Activated CD4-positive, alpha-beta memory T cell treated with anti-CD3 and anti-CD28 coated beads for 36 hours (primary cell): Measurements from ENCODE around the gene UFC1. TPM values are rescaled to one million over a fixed set of nuclear protein-coding genes. Genes with fewer than 3 reads are reported as not detected.
"Not testable (repeated sequence)": the region's sequence is repeated elsewhere in the genome, so short reads cannot be mapped to it uniquely, and the experiment has no call there.

Experiments
- CTCF ChIA-PET: fragments of 350-600 bp; sonication (Branson Sonifier 250); formaldehyde crosslinking; loops from one replicate; lab custom pipeline; 2021; ENCODE audit warnings: antibody characterized with exemption, inconsistent platforms; lab: Charles Lee
- POLR2A ChIA-PET: fragments of 350-600 bp; sonication (Branson Sonifier 250); formaldehyde crosslinking; loops from one replicate; lab custom pipeline; 2021; ENCODE audit warnings: antibody characterized with exemption; lab: Charles Lee
- DNase-seq: peaks from one replicate; pipeline ENCODE4 v3.0.0-alpha.2; 2020
- H3K27ac Mint-ChIP-seq: one replicate; pipeline ENCODE4 v1.8.0; 2021; ENCODE audit warnings: mixed read lengths
- H3K27me3 Mint-ChIP-seq: one replicate; pipeline ENCODE4 v1.8.0; 2021; ENCODE audit warnings: mixed read lengths
- H3K36me3 Mint-ChIP-seq: one replicate; pipeline ENCODE4 v1.8.0; 2021; ENCODE audit warnings: mixed read lengths
- H3K4me1 Mint-ChIP-seq: one replicate; pipeline ENCODE4 v1.8.0; 2021; ENCODE audit warnings: low read depth, mixed read lengths
- H3K4me3 Mint-ChIP-seq: one replicate; pipeline ENCODE4 v1.8.0; 2021; ENCODE audit warnings: mild to moderate bottlenecking, mixed read lengths
- H3K9me3 Mint-ChIP-seq: one replicate; pipeline ENCODE4 v1.8.0; 2021; ENCODE audit warnings: mixed read lengths
- intact Hi-C: fragments of 100-400 bp; cut with micrococcal nuclease; formaldehyde crosslinking; loops from one replicate; pipeline ENCODE4 v1.15.1; 2023
- total RNA-seq, 2 experiments: library from RNA; stranded (reverse); gene quantifications; one replicate each; pipeline ENCODE4 v1.2.3, GENCODE V29; 2021

Gene UFC1
- 10 to 100 TPM; 87.7 to 91.0 TPM for total RNA-seq

DNA sequence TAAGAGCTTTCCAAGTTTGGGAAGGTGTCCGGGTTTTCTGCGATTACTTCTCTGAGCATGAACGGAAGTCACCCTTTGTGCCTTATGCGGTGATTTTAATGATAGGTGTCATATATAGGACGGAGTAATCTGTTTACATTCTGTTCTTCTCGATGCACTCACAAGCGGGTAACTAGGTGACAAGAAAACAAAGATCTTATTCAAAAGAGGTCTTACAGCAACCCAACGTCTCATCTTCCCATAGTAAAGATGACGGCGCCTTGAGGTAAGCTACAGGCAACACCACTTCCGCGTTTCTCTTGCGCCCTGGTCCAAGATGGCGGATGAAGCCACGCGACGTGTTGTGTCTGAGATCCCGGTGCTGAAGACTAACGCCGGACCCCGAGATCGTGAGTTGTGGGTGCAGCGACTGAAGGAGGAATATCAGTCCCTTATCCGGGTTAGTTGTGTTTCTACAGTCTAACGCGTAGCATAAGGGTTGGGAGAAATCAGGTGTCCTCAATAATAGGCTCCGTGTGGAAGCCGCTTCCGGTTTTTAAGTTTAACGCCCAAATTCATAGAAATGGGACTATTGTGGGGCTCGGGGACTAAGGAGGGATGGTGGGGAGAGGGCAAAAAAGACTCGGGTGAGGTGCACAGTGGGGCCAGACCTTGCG, at the start of gene UFC1:
TSS of gene UFC1 (plus strand) at position 297 of the 656 bp plus-strand sequence. CDS start at position 317, 20 bp downstream.
- H3K4me3 Mint-ChIP-seq = peak within 1 kb of the TSS; percentile 86
- intact Hi-C loops = loop anchor here (1.0 kb wide), 2 partner anchors 22 to 36 kb away; partner anchors contain the start of genes DEDD, NIT1 and PFDN2
- CTCF ChIA-PET = interaction anchor here (0.9 to 3.6 kb wide), 7 partner anchors 12 to 228 kb away, joined by 3 to 23 read pairs (median 4); partner anchors contain the start of genes B4GALT3, DEDD and PPOX
- DNase-seq = peak; percentile 88
- H3K9me3 Mint-ChIP-seq = no peaks in the 10 kb centered on the region
- H3K27me3 Mint-ChIP-seq = no peaks in the 10 kb centered on the region
- POLR2A ChIA-PET = interaction anchor here (0.7 to 2.6 kb wide), 7 partner anchors 13 to 108 kb away, joined by 4 to 16 read pairs (median 5); partner anchors contain the start of genes B4GALT3, DEDD, PPOX and USF1
- peak within 1 kb of the TSS; percentile 97 for H3K27ac Mint-ChIP-seq
- peaks cover 19% of the 10 kb centered on the region for H3K4me1 Mint-ChIP-seq
- peaks cover 18% of the 10 kb centered on the region for H3K36me3 Mint-ChIP-seq

DNA sequence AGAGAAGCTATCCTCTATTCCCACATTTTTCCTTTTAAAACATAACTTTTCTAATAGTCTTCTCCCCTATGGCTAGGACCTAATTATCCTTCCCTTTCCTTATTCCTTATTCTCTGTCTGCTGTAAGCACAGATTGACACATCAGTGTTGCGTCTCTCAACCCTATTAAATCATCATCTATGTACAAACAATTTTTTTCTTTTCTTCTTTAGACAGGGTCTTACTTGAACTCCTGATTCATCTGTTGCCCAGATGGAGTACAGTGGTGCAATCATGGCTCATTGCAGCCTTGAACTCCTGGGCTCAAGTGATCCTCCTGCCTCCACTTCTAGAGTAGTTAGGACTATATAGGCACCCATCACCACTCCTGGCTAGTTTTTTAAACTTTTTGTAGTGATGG, 47.3 kb upstream of the UFC1 start:
- intact Hi-C loops = no loop called here
- Mint-ChIP-seq H3K36me3 (peaks cover 19% of the 10 kb centered on the region), H3K27me3 (no peaks in the 10 kb centered on the region), H3K9me3 (no peaks in the 10 kb centered on the region), H3K4me3 (no peak overlapping the region), H3K4me1 (peaks cover 25% of the 10 kb centered on the region), H3K27ac (peak overlapping the region; percentile 0)
- ChIA-PET CTCF (interaction anchor here (1.2 kb wide), 1 partner anchor 8 kb away, joined by 4 read pairs; the partner anchor contains the start of gene KLHDC9), POLR2A (no interaction called here)
- no peak for DNase-seq

DNA sequence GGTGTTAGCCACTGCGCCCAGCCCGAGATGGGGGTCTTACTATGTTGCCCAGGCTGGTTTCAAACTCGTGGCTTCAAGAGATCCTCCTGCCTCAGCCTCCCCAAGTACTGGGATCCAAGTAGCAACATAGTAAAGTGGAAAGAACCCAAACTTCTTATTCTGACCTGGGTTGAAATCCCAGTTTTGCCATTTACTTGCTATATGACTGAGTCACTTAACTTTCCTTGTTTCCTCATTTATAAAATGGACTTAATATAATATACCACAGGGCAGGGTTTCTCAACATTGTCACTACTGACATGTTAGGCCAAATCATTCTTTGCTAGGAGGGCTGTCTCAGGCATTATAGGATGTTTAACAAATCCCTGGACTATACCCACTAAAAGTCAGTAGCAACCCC, 42.7 kb upstream of the UFC1 start:
- intact Hi-C loops = no loop called here
- CTCF ChIA-PET = interaction anchor here (1.2 kb wide), 1 partner anchor 13 kb away, joined by 8 read pairs; the partner anchor contains the start of gene KLHDC9
- Mint-ChIP-seq H3K9me3 (no peaks in the 10 kb centered on the region), H3K4me1 (peaks cover 54% of the 10 kb centered on the region), H3K36me3 (peaks cover 18% of the 10 kb centered on the region), H3K27ac (no peak overlapping the region), H3K27me3 (no peaks in the 10 kb centered on the region), H3K4me3 (no peak overlapping the region)
- DNase-seq = no peak
- POLR2A ChIA-PET = interaction anchor here (0.6 kb wide), 1 partner anchor 17 kb away, joined by 3 read pairs; no protein-coding TSS in a partner anchor

DNA sequence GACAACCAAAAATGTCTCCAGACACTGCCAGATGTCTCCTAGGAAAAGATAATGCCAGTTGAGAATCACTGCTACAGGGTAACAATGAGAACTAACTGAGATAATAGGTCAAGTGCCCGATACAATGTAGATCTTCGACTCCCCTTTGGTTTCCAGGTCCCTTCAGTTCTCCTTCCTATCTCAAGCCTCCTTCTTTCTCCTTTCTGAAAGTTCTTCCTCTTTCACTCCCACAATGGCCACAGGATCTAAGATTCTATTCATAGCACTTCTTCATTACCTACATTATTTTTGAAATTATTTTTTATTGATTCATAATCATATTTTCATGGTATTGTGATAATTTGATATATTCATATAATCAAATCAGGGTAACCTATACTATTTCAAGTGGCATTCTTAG, 42.3 kb upstream of the UFC1 start:
- ChIA-PET CTCF (interaction anchor here (1.1 to 1.2 kb wide), 2 partner anchors 14 to 161 kb away, joined by 3 to 8 read pairs; partner anchors contain the start of gene KLHDC9), POLR2A (no interaction called here)
- Mint-ChIP-seq H3K36me3 (peaks cover 18% of the 10 kb centered on the region), H3K4me1 (peaks cover 56% of the 10 kb centered on the region), H3K27ac (no peak overlapping the region), H3K9me3 (no peaks in the 10 kb centered on the region), H3K4me3 (no peak overlapping the region), H3K27me3 (no peaks in the 10 kb centered on the region)
- no peak for DNase-seq
- intact Hi-C loops = no loop called here

DNA sequence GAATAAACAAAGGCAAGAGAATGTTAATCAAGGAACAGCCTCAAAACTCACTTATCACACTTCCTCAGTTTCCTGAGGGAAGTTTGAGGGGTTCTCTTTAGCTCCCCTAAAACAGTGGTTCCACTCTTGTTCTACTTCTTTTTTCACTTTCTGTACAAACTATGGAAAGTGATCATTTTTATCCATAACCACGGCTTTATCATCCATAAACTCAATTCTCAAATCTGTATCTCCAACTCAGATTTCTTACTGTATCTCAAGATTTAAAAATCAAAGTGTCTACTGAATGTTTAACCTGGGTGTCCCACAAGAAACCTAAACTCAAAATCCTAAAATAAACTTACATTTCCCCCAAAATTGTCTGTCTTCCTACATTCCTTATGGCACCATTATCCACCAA, 39.9 kb upstream of the UFC1 start:
- H3K27me3 Mint-ChIP-seq = no peaks in the 10 kb centered on the region
- no peak overlapping the region for H3K4me3 Mint-ChIP-seq
- H3K4me1 Mint-ChIP-seq = peaks cover 61% of the 10 kb centered on the region
- no peaks in the 10 kb centered on the region for H3K9me3 Mint-ChIP-seq
- intact Hi-C loops = loop anchor here (2.0 kb wide), 1 partner anchor 13 kb away; no protein-coding TSS in a partner anchor
- DNase-seq = no peak
- CTCF ChIA-PET = interaction anchor here (1.1 kb wide), 1 partner anchor 17 kb away, joined by 3 read pairs; no protein-coding TSS in a partner anchor
- H3K27ac Mint-ChIP-seq = peak overlapping the region; percentile 84
- POLR2A ChIA-PET = interaction anchor here (1.4 kb wide), 1 partner anchor 68 kb away, joined by 4 read pairs; the partner anchor contains the start of gene USF1
- H3K36me3 Mint-ChIP-seq = peaks cover 22% of the 10 kb centered on the region

DNA sequence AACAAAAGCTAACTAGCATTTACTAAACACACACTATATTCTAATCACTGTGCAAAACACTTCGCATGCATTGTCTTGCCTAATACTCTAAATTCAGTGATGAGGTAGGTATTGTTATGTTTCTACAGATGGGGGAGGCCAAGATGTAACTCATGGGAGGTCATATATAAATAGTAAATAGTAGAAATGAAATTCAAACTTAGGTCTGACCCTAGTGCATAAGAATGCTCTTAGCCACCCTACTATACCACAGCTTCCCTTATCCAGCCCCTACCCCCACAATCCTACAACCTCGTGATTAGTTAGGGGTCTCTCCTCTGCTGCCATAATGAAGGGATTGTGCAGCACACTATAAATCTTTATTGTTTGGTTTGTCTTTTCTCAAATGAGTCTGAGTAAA, 39.2 kb upstream of the UFC1 start:
- ChIA-PET POLR2A (interaction anchor here (1.3 to 1.4 kb wide), 2 partner anchors 15 to 69 kb away, joined by 4 to 5 read pairs; partner anchors contain the start of gene USF1), CTCF (interaction anchor here (1.1 kb wide), 1 partner anchor 18 kb away, joined by 3 read pairs; no protein-coding TSS in a partner anchor)
- H3K27ac Mint-ChIP-seq = peak overlapping the region; percentile 84
- H3K4me1 Mint-ChIP-seq = peaks cover 64% of the 10 kb centered on the region
- H3K36me3 Mint-ChIP-seq = peaks cover 21% of the 10 kb centered on the region
- H3K9me3 Mint-ChIP-seq = no peaks in the 10 kb centered on the region
- intact Hi-C loops = loop anchor here (2.0 kb wide), 1 partner anchor 14 kb away; no protein-coding TSS in a partner anchor
- no peak for DNase-seq
- H3K4me3 Mint-ChIP-seq = no peak overlapping the region
- no peaks in the 10 kb centered on the region for H3K27me3 Mint-ChIP-seq

DNA sequence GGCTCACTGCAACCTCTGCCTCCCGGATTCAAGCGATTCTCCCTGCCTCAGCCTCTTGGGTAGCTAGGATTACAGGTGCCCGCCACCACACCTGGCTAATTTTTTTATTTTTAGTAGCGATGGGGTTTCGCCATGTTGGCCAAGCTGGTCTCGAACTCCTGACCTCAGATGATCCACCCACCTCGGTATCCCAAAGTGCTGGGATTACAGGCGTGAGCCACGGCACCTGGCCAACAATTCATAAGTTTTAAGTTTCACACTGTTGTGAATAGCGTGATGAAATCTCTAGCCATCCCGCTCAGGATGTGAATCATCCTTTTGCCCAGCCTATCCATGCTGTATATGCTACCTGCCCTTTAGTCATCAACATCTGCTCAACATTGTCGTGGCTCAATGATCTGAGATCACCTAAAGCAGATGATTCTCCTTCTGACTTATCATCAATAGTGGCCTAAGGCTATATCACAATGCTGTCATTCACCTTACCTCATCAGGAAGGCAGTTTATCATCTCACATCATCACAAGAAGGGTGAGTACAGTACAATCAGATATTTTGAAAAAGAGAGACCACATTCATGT, 38.6 kb upstream of the UFC1 start:
- Mint-ChIP-seq H3K9me3 (no peaks in the 10 kb centered on the region), H3K27me3 (no peaks in the 10 kb centered on the region), H3K4me3 (peak overlapping the region; percentile 93), H3K36me3 (peaks cover 26% of the 10 kb centered on the region), H3K4me1 (peaks cover 68% of the 10 kb centered on the region), H3K27ac (peak overlapping the region; percentile 84)
- POLR2A ChIA-PET = interaction anchor here (1.3 to 3.2 kb wide), 3 partner anchors 16 to 69 kb away, joined by 4 to 18 read pairs (median 5); partner anchors contain the start of genes ARHGAP30 and USF1
- DNase-seq = peak; percentile 76
- intact Hi-C loops = loop anchor here (1.0 to 5.0 kb wide), 8 partner anchors 14 to 853 kb away; partner anchors contain the start of genes ARHGAP30, DCAF8, DEDD and SDHC
- CTCF ChIA-PET = no interaction called here

DNA sequence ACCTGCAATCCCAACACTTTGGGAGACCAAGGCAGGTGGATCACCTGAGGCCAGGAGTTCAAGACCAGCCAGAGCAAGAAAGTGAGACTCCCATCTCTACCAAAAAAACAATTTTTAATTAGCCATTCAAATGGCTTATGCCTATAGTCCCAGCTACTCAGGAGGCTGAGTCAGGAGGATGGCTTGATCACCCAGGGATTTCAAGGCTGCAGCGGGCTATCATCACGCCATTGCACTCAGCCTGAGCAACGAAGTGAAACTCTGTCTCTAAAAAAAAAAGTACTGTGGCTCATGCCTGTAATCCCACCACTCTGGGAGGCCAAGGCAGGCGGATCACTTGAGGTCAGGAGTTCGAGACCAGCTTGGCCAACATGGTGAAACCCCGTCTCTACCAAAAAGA, 37.8 kb upstream of the UFC1 start:
- H3K27ac Mint-ChIP-seq = peak overlapping the region; percentile 84
- CTCF ChIA-PET = interaction anchor here (2.2 to 3.9 kb wide), 2 partner anchors 17 to 50 kb away, joined by 8 to 40 read pairs; partner anchors contain the start of genes KLHDC9 and PPOX
- H3K27me3 Mint-ChIP-seq, DNase-seq, H3K9me3 Mint-ChIP-seq: not testable (repeated sequence)
- H3K4me3 Mint-ChIP-seq = peak overlapping the region; percentile 93
- POLR2A ChIA-PET = interaction anchor here (0.6 to 3.2 kb wide), 2 partner anchors 46 to 50 kb away, joined by 3 to 18 read pairs; partner anchors contain the start of gene ARHGAP30
- H3K36me3 Mint-ChIP-seq = peaks cover 31% of the 10 kb centered on the region
- peaks cover 74% of the 10 kb centered on the region for H3K4me1 Mint-ChIP-seq
- intact Hi-C loops = loop anchor here (1.0 to 5.0 kb wide), 8 partner anchors 15 to 854 kb away; partner anchors contain the start of genes ARHGAP30, DCAF8, DEDD and SDHC

DNA sequence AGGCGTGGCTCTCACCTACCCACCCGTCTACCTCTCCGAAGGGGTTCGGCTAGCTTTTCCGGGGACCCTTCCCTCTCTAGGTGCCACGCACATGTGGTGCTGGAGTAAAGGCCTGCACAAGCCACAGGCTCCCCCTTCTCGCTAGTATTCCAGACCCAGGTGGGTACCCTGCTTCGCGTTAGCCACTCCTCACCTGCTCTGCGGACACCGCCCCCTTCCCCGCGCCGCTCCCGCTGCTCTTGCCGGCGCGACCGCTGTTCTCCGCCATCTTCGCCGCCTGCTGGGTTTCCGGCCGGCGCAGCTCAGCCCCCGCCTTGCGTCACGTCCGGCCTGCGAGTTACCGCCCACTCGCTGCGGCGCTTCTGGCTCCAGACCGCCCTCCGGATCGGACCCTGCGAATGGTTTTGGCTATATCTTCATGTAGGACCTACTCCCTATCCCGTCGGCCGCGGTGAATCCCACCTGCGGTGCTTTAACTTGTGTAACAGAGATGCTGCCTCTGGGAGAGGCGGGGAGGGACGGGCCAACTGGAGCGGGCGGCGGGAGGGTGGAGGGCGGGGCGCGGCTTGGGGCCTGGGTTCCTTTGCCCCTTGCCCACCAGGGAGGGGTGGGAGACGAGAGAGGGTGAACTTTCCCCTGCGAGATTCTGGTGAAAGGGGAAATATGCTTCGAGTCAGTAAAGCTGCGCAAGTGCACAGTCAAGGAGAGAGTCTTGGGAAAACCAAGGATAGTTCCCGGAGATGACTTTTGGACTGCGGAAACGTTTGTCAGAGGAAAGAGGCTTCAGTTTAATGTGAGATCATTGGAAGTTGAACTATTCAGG, 35.8 kb upstream of the UFC1 start, which contains the start of the genes NIT1 and PFDN2:
TSS of gene NIT1 (plus strand) at position 347 of the 823 bp plus-strand sequence. CDS start at position 419, 72 bp downstream.
TSS of gene PFDN2 (minus strand) at position 279 of the 823 bp plus-strand sequence. CDS start at position 268, 11 bp downstream.
- ChIA-PET CTCF (interaction anchor here (1.1 to 3.9 kb wide), 7 partner anchors 9 to 76 kb away, joined by 3 to 40 read pairs (median 4); partner anchors contain the start of genes ARHGAP30, KLHDC9 and PPOX), POLR2A (interaction anchor here (0.8 to 3.2 kb wide), 13 partner anchors 10 to 491 kb away, joined by 3 to 18 read pairs (median 5); partner anchors contain the start of genes ARHGAP30, PPOX, TOMM40L and TSTD1)
- intact Hi-C loops = loop anchor here (1.0 to 5.0 kb wide), 5 partner anchors 35 to 856 kb away; partner anchors contain the start of genes DCAF8, F11R, SDHC and UFC1
- H3K9me3 Mint-ChIP-seq = no peaks in the 10 kb centered on the region
- H3K4me1 Mint-ChIP-seq = peaks cover 66% of the 10 kb centered on the region
- DNase-seq = peak; percentile 92
- peaks cover 43% of the 10 kb centered on the region for H3K36me3 Mint-ChIP-seq
- H3K27ac Mint-ChIP-seq = peak within 1 kb of the TSS; percentile 84
- peak within 1 kb of the TSS; percentile 93 for H3K4me3 Mint-ChIP-seq
- H3K27me3 Mint-ChIP-seq = no peaks in the 10 kb centered on the region
